Panc1 (cell line): Measurements from ENCODE around the gene OVOL3. TPM values are rescaled to one million over a fixed set of nuclear protein-coding genes. Genes with fewer than 3 reads are reported as not detected.

ENCODE experiments used
- ATAC-seq: fragments of 200-7000 bp; cut with Tn5 transposase; 2 replicates; pipeline ENCODE4 v1.9.1; 2020; ENCODE audit warnings: mild to moderate bottlenecking, moderate library complexity
- BruUV-seq: library from RNA; stranded (reverse); fragments of 400-500 nt; replicated peaks from 2 replicates; lab custom pipeline; 2021; lab: Mats Ljungman, UMichigan
- CTCF ChIA-PET: fragments of 300-600 bp; sonication (Branson Sonifier 250); formaldehyde crosslinking; loops from one replicate; lab custom pipeline; 2022; ENCODE audit warnings: antibody characterized with exemption; lab: Charles Lee
- POLR2A ChIA-PET: fragments of 300-600 bp; sonication (Branson Sonifier 250); formaldehyde crosslinking; loops from one replicate; lab custom pipeline; 2022; ENCODE audit warnings: antibody characterized with exemption; lab: Charles Lee
- DNase-seq: peaks from one replicate; pipeline ENCODE4 v3.0.0-alpha.2; 2010; ENCODE audit warnings: low read depth, low spot score
- H3K27ac ChIP-seq: 2 replicates; pipeline ENCODE4 v1.5.1; 2011; ENCODE audit warnings: mild to moderate bottlenecking, low read length, inconsistent platforms
- H3K27me3 ChIP-seq: fragments of 200-500 bp; sonication (Bioruptor generic); 2 replicates; pipeline ENCODE4 v1.6.0; 2014; ENCODE audit warnings: low read length, inconsistent platforms; ENCODE audit not compliant: control insufficient read depth, insufficient read depth
- H3K36me3 ChIP-seq: fragments of 200-500 bp; sonication (Bioruptor generic); 2 replicates; pipeline ENCODE4 v1.5.1; 2014; ENCODE audit warnings: inconsistent platforms, mild to moderate bottlenecking, low read length, moderate library complexity; ENCODE audit not compliant: control insufficient read depth, insufficient read depth
- H3K4me1 ChIP-seq: 2 replicates; pipeline ENCODE4 v1.5.1; 2011; ENCODE audit warnings: inconsistent platforms, mild to moderate bottlenecking, low read length, moderate library complexity; ENCODE audit not compliant: control insufficient read depth, insufficient read depth
- H3K4me3 ChIP-seq, 2 experiments: 2 replicates each; pipeline ENCODE4 v1.5.1; 2011 to 2012; ENCODE audit warnings: low read depth in 2 of 2, low read length in 2 of 2, mild to moderate bottlenecking in 2 of 2, inconsistent platforms in 1 of 2, moderate library complexity in 1 of 2
- H3K9me3 ChIP-seq: fragments of 200-500 bp; sonication (Bioruptor generic); 2 replicates; pipeline ENCODE4 v1.5.1; 2014; ENCODE audit warnings: low read depth, mild to moderate bottlenecking, inconsistent platforms, low read length, moderate library complexity; ENCODE audit not compliant: control insufficient read depth, insufficient read depth
- CTCF ChIP-seq: fragments of 450-650 bp; IDR thresholded peaks from 2 replicates; pipeline ENCODE4 v1.5.1; 2017; ENCODE audit warnings: mild to moderate bottlenecking
- POLR2AphosphoS5 ChIP-seq: IDR thresholded peaks from 2 replicates; pipeline ENCODE4 v1.6.1; 2012; ENCODE audit warnings: mild to moderate bottlenecking, low read depth, low read length, moderate library complexity
- REST ChIP-seq, 2 experiments: IDR thresholded peaks; 2 replicates each; pipeline ENCODE4 v1.6.1; 2011 to 2012; ENCODE audit warnings: low read depth in 2 of 2, control low read depth in 1 of 2, low read length in 1 of 2, mild to moderate bottlenecking in 1 of 2, moderate library complexity in 1 of 2; ENCODE audit not compliant: insufficient read depth in 1 of 2
- SIN3A ChIP-seq: IDR thresholded peaks from 2 replicates; pipeline ENCODE4 v1.6.1; 2012; ENCODE audit warnings: low read depth, mild to moderate bottlenecking, low read length, moderate library complexity, borderline replicate concordance; ENCODE audit not compliant: insufficient read depth
- TCF7L2 ChIP-seq: IDR thresholded peaks from 2 replicates; pipeline ENCODE4 v1.6.1; 2011; ENCODE audit warnings: mild to moderate bottlenecking, low read depth, low read length, inconsistent platforms
- in situ Hi-C: cut with HindIII; loops from 2 replicates; pipeline ENCODE4 v1.10.0; 2016; ENCODE audit warnings: low sequenced_read_pairs, low pct_unique_long_range_greater_than_20kb
- intact Hi-C: fragments of 100-400 bp; cut with micrococcal nuclease; formaldehyde crosslinking; loops from one replicate; pipeline ENCODE4 v1.10.0; 2022; ENCODE audit not compliant: unreplicated experiment
- total RNA-seq: library from RNA; stranded (reverse); gene quantifications from one replicate; pipeline ENCODE4 v1.2.1, GENCODE V29; 2021; ENCODE audit not compliant: unreplicated experiment

Gene OVOL3
- total RNA-seq, 1 experiment from 2014 or later = 0.44 TPM

- ChIA-PET POLR2A (interaction anchor here (0.5 to 0.8 kb wide), 2 partner anchors 9 to 81 kb away, joined by 5 read pairs; no protein-coding TSS in a partner anchor), CTCF (interaction anchor here (0.8 to 1.5 kb wide), 2 partner anchors 9 to 43 kb away, joined by 3 to 4 read pairs; no protein-coding TSS in a partner anchor)
- Histone ChIP-seq H3K4me3 (peak overlapping the region in 1 of 2 experiments; percentile 46; a peak in 2 of 4 replicates), H3K4me1 (peaks cover 32% of the 10 kb centered on the region), H3K9me3 (no peaks in the 10 kb centered on the region), H3K36me3 (no peaks in the 10 kb centered on the region; the same call in 1 of the 2 replicates), H3K27me3 (no peaks in the 10 kb centered on the region), H3K27ac (peak overlapping the region; percentile 77)
- intact Hi-C loops (no loop called here), in situ Hi-C loops (no loop called here)
- peak; percentile 10 for ATAC-seq
- DNase-seq = peak; percentile 59
- peak; percentile 43; the same call in 1 of the 2 replicates for TF ChIP-seq POLR2AphosphoS5
- no peak for TF ChIP-seq CTCF
- no peak for TF ChIP-seq SIN3A
- BruUV-seq = no TSS peak
Observed at GRCh38 chr19:36136964-36137686, 26.2 kb downstream of the OVOL3 start.

GRCh38 chr19:36139120-36139472, 28.2 kb downstream of the OVOL3 start:
- TF ChIP-seq CTCF (no peak), TCF7L2 (no peak), REST (IDR thresholded peaks at IDR 0.05; ENCODE audit: insufficient read depth in 1 of 2, low read depth in 2 of 2, low read length in 1 of 2) (no peak), POLR2AphosphoS5 (no peak), SIN3A (no peak)
- BruUV-seq = no TSS peak
- intact Hi-C loops (no loop called here), in situ Hi-C loops (no loop called here)
- ChIA-PET CTCF (interaction anchor here (1.5 kb wide), 1 partner anchor 11 kb away, joined by 3 read pairs; no protein-coding TSS in a partner anchor), POLR2A (no interaction called here)
- Histone ChIP-seq H3K27me3 (no peaks in the 10 kb centered on the region), H3K4me1 (peaks cover 22% of the 10 kb centered on the region), H3K4me3 (peak overlapping the region; percentile 75 to 96), H3K9me3 (no peaks in the 10 kb centered on the region), H3K27ac (peak overlapping the region; percentile 97), H3K36me3 (peaks cover 9% of the 10 kb centered on the region)
- no peak for ATAC-seq
- no peak for DNase-seq
